Adrenal gland (tissue), 12 donors: ENCODE results near the gene GPSM1. TPM values are rescaled to one million over a fixed set of nuclear protein-coding genes. Genes with fewer than 3 reads are reported as not detected.

Experiments
- DNase-seq, 7 donors: peaks; one replicate each; pipeline ENCODE4 v3.0.0-alpha.2; 2019 to 2020
- H3K27ac ChIP-seq, 5 donors: fragments of 200-600 bp; sonication (generic) in 4 of 5; 1 replicate in 3 of 5; 2 replicates in 2 of 5; pipeline versions ENCODE4 v1.5.1 to v1.8.0; 2016 to 2020; ENCODE audit warnings: mild to moderate bottlenecking in 1 of 5
- H3K27me3 ChIP-seq: fragments of 200-600 bp; 2 replicates; pipeline ENCODE4 v1.8.0; 2021
- H3K36me3 ChIP-seq, 2 donors: fragments of 200-600 bp; replicated peaks in 1 of 2; 1 replicate in 1 of 2; 2 replicates in 1 of 2; pipeline versions ENCODE4 v1.5.1 to v1.8.0; 2018 to 2022
- H3K4me1 ChIP-seq, 2 donors: fragments of 200-600 bp; replicated peaks in 1 of 2; 1 replicate in 1 of 2; 2 replicates in 1 of 2; pipeline versions ENCODE4 v1.5.1 to v1.8.0; 2018 to 2021
- H3K4me3 ChIP-seq, 4 donors: fragments of 200-600 bp; sonication (generic) in 3 of 4; one replicate each; pipeline ENCODE4 v1.5.1; 2016 to 2018
- H3K9me3 ChIP-seq, 3 donors: fragments of 200-600 bp; sonication (generic) in 1 of 3; replicated peaks in 1 of 3; 1 replicate in 2 of 3; 2 replicates in 1 of 3; pipeline versions ENCODE4 v1.5.1 to v1.8.0; 2016 to 2021
- CTCF ChIP-seq, 6 experiments: fragments of 450-650 bp in 4 of 6; fragments of 200-600 bp in 2 of 6; sonication (generic) in 1 of 6; IDR thresholded peaks; 1 replicate in 5 of 6; 2 replicates in 1 of 6; pipeline versions ENCODE4 v1.5.1 to v1.8.0; 2016 to 2021; ENCODE audit warnings: antibody characterized with exemption in 6 of 6, mild to moderate bottlenecking in 2 of 6, moderate library complexity in 1 of 6
- POLR2A ChIP-seq, 2 donors: fragments of 450-650 bp; IDR thresholded peaks; one replicate each; pipeline ENCODE4 v1.6.1; 2017; ENCODE audit warnings: antibody characterized with exemption in 2 of 2, mild to moderate bottlenecking in 2 of 2, moderate library complexity in 1 of 2
- WGBS, 4 donors: extraction: QIAGEN DNeasy Blood & Tissue Kit in 2 of 4; methylation state at CpG; one replicate each; pipeline versions ENCODE4 v1.1.5 to v1.1.7; 2013 to 2017; 5-methylcytosine and 5-hydroxymethylcytosine counted together
- intact Hi-C, 2 donors: fragments of 100-400 bp; cut with DNase I; formaldehyde crosslinking; loops; one replicate each; pipeline versions ENCODE4 v1.14.1 to v1.15.0; 2022 to 2023
- polyA plus RNA-seq, 3 donors: library from polyadenylated mRNA; stranded (reverse); fragments of 200-250 nt in 2 of 3; fragments of 350-450 nt in 1 of 3; fragmentation: Illumina TruSeq in 1 of 3; extraction: RNeasy Lipid Tissue Mini Kit (QIAGEN cat#74804) in 1 of 3; gene quantifications; one replicate each; pipeline ENCODE4 v1.2.3, GENCODE V29; 2013 to 2014
- total RNA-seq, 9 donors: library from RNA; depleted of rRNA in 4 of 9; stranded (reverse); fragments of >200 nt in 4 of 9; fragments of 120-200 nt in 1 of 9; fragmentation: NEBNext Ultra II Directional in 1 of 9; extraction: Animal tissue kit (Norgen Biotek cat#: 25700) in 1 of 9; gene quantifications; one replicate each; pipeline versions ENCODE4 v1.1.0 to v1.2.4, GENCODE V29; 2013 to 2023
- donor health status: healthy with polysubstance abuse.
- donor health status: Bipolar disorder and iron deficiency.
- donor health status: DM: yes; HTN: yes; CAD: no.
- donor health status: DM: no; HTN: no; CAD: no.
- donor health status: DM: no; HTN: no; CAD: no.
- donor health status: DM: yes; HTN: yes; CAD: no.

The GPSM1 gene
- total and polyA plus RNA-seq, 12 donors, result 2.9 to 50.4 (median 17.2) TPM

GRCh38 chr9:136307215-136307750 is 20.1 kb upstream of the GPSM1 start:
- no peak for DNase-seq
- TF ChIP-seq POLR2A (IDR thresholded peaks at IDR 0.05) (no peak), CTCF (IDR thresholded peaks at IDR 0.05) (no peak)
- whole genome bisulfite sequencing, 4 donors, result 72 to 89% (median 76%) methylated on average over 3 to 4 of the region's 4 CpGs
- intact Hi-C loops, result no loop called here
- no peak overlapping the region for H3K4me3 ChIP-seq
- H3K9me3 ChIP-seq, result no peaks in the 10 kb centered on the region
- H3K36me3 ChIP-seq, result no peaks in the 10 kb centered on the region
- H3K4me1 ChIP-seq, result no peaks in the 10 kb centered on the region
- H3K27me3 ChIP-seq, result no peaks in the 10 kb centered on the region
- no peak overlapping the region for H3K27ac ChIP-seq

- Histone ChIP-seq H3K27ac (no peak overlapping the region), H3K27me3 (no peaks in the 10 kb centered on the region), H3K4me3 (no peak overlapping the region), H3K36me3 (no peaks in the 10 kb centered on the region), H3K9me3 (no peaks in the 10 kb centered on the region), H3K4me1 (no peaks in the 10 kb centered on the region)
- no peak for TF ChIP-seq CTCF (IDR thresholded peaks at IDR 0.05)
- no peak for TF ChIP-seq POLR2A (IDR thresholded peaks at IDR 0.05)
- intact Hi-C loops, result no loop called here
- DNase-seq, result no peak
- 78 to 92% (median 85%) methylated on average over 4 of the region's 4 CpGs for WGBS, 4 donors
Measured at GRCh38 chr9:136308006-136308701, 19.2 kb upstream of the GPSM1 start.

GRCh38 chr9:136308702-136309053 is 18.7 kb upstream of the GPSM1 start:
- intact Hi-C loops, result no loop called here
- no peak for TF ChIP-seq POLR2A (IDR thresholded peaks at IDR 0.05)
- no peak for TF ChIP-seq CTCF (IDR thresholded peaks at IDR 0.05)
- no peak for DNase-seq
- Histone ChIP-seq H3K4me3 (no peak overlapping the region), H3K36me3 (no peaks in the 10 kb centered on the region), H3K27ac (no peak overlapping the region), H3K9me3 (no peaks in the 10 kb centered on the region), H3K4me1 (no peaks in the 10 kb centered on the region), H3K27me3 (no peaks in the 10 kb centered on the region)

- intact Hi-C loops, result no loop called here
- Histone ChIP-seq H3K36me3 (no peaks in the 10 kb centered on the region), H3K27me3 (no peaks in the 10 kb centered on the region), H3K4me1 (no peaks in the 10 kb centered on the region), H3K9me3 (no peaks in the 10 kb centered on the region), H3K27ac (no peak overlapping the region), H3K4me3 (no peak overlapping the region)
- no peak for TF ChIP-seq POLR2A (IDR thresholded peaks at IDR 0.05)
- TF ChIP-seq CTCF (IDR thresholded peaks at IDR 0.05), result no peak
- DNase-seq, result no peak
- WGBS, 4 donors, result 70 to 81% (median 72%) methylated on average over 6 to 22 of the region's 22 CpGs
Measured at GRCh38 chr9:136309101-136309801, 18.1 kb upstream of the GPSM1 start.
